ENCODE results near the gene CD163L1.
"Not testable (repeated sequence)": the region's sequence is repeated elsewhere in the genome, so short reads cannot be mapped to it uniquely, and the experiment has no call there.

CD163L1 gene

GRCh38 chr12:7403466-7403865 lies 40.5 kb downstream of the CD163L1 start:
- DNase-seq (ENCODE audit: low read depth), result no peak

- DNase-seq (ENCODE audit: low read depth), result no peak
Observed at GRCh38 chr12:7399089-7399488, 44.9 kb downstream of the CD163L1 start.

- no peak for DNase-seq (ENCODE audit: low read depth)
Observed at GRCh38 chr12:7396418-7396817, 47.5 kb downstream of the CD163L1 start.

GRCh38 chr12:7395950-7396349 lies 48.0 kb downstream of the CD163L1 start:
- DNase-seq (ENCODE audit: low read depth), result no peak

- no peak for DNase-seq (ENCODE audit: low read depth)
Observed at GRCh38 chr12:7387289-7387688, 56.7 kb downstream of the CD163L1 start.

- DNase-seq (ENCODE audit: low read depth), result no peak
Observed at GRCh38 chr12:7383157-7383556, 60.8 kb downstream of the CD163L1 start.

- no peak for DNase-seq (ENCODE audit: low read depth)
Observed at GRCh38 chr12:7376196-7376595, 67.8 kb downstream of the CD163L1 start.

- DNase-seq (ENCODE audit: low read depth), result no peak
Observed at GRCh38 chr12:7375145-7375543, 68.8 kb downstream of the CD163L1 start.

GRCh38 chr12:7374423-7375144 lies 69.4 kb downstream of the CD163L1 start:
- no peak for DNase-seq (ENCODE audit: low read depth)

- DNase-seq (ENCODE audit: low read depth), result no peak
Observed at GRCh38 chr12:7373226-7373625, 70.7 kb downstream of the CD163L1 start.

GRCh38 chr12:7369274-7369729 lies 74.7 kb downstream of the CD163L1 start:
- no peak for DNase-seq (ENCODE audit: low read depth)

- DNase-seq (ENCODE audit: low read depth), result no peak
Observed at GRCh38 chr12:7362734-7363133, 81.2 kb downstream of the CD163L1 start.

- DNase-seq (ENCODE audit: low read depth), result no peak
Observed at GRCh38 chr12:7361265-7361664, 82.7 kb downstream of the CD163L1 start.

- no peak for DNase-seq (ENCODE audit: low read depth)
Observed at GRCh38 chr12:7354529-7354928, 89.4 kb downstream of the CD163L1 start.

- no peak for DNase-seq (ENCODE audit: low read depth)
Observed at GRCh38 chr12:7352661-7353060, 91.3 kb downstream of the CD163L1 start.

GRCh38 chr12:7351177-7351576 lies 92.8 kb downstream of the CD163L1 start:
- no peak for DNase-seq (ENCODE audit: low read depth)

GRCh38 chr12:7349418-7349817 lies 94.5 kb downstream of the CD163L1 start:
- DNase-seq (ENCODE audit: low read depth), result no peak

GRCh38 chr12:7346551-7347225 lies 97.3 kb downstream of the CD163L1 start:
- DNase-seq (ENCODE audit: low read depth), result no peak

GRCh38 chr12:7344833-7345606 lies 98.9 kb downstream of the CD163L1 start:
- DNase-seq (ENCODE audit: low read depth), result no peak

GRCh38 chr12:7339675-7340074 lies 104.3 kb downstream of the CD163L1 start:
- DNase-seq (ENCODE audit: low read depth), result no peak

- not testable (repeated sequence) for DNase-seq (ENCODE audit: low read depth)
Observed at GRCh38 chr12:7337790-7338189, 106.2 kb downstream of the CD163L1 start.

- DNase-seq (ENCODE audit: low read depth), result no peak
Observed at GRCh38 chr12:7327918-7328317, 116.0 kb downstream of the CD163L1 start.

GRCh38 chr12:7324176-7324575 lies 119.8 kb downstream of the CD163L1 start:
- no peak for DNase-seq (ENCODE audit: low read depth)

All from activated T-helper 1 cell treated with Interleukin-2 at 50 U/mL for 16 hours (primary cell).